Breast epithelium (tissue), 3 donors: Measurements from ENCODE around the gene PGS1.

Source experiments
- POLR2A ChIP-seq: fragments of 450-650 bp; IDR thresholded peaks from one replicate; pipeline ENCODE4 v1.6.1; 2016; ENCODE audit warnings: antibody characterized with exemption, mild to moderate bottlenecking, moderate library complexity
- POLR2AphosphoS5 ChIP-seq, 3 donors: sonication (generic); formaldehyde crosslinking; IDR thresholded peaks; one replicate each; pipeline ENCODE4 v1.6.1; 2017; ENCODE audit warnings: antibody characterized with exemption in 3 of 3

DNA sequence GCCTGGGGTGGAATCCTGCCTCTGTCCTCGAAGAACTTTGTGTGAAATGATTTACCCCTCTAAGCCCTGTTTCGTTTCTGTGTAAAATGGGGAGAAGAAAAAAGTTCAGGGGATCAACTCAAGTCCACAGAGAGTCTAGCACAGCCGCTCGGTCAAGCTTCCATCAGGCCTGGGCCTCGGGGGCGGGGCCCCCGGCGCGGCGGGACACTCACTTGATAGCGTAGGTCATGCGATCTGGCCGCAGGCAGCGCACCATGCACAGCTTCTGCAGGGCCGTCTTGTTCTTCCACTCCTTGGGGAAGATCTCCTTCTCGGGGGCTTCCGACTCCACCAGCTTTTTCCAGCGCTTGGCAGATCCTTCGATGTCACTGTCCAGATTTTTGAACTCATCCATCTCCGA, 65.9 kb downstream of the PGS1 start:
- TF ChIP-seq POLR2A (no peak), POLR2AphosphoS5 (IDR thresholded peaks at IDR 0.05) (no peak)
